HG02610 (cell line): ENCODE measurements around the gene TUBGCP2.

Experiments
- ATAC-seq: cut with Tn5 transposase; IDR thresholded peaks from one replicate; pipeline ENCODE4 v1.9.1; 2021; ENCODE audit warnings: mild to moderate bottlenecking, moderate library complexity; ENCODE audit not compliant: unreplicated experiment

Gene TUBGCP2

DNA sequence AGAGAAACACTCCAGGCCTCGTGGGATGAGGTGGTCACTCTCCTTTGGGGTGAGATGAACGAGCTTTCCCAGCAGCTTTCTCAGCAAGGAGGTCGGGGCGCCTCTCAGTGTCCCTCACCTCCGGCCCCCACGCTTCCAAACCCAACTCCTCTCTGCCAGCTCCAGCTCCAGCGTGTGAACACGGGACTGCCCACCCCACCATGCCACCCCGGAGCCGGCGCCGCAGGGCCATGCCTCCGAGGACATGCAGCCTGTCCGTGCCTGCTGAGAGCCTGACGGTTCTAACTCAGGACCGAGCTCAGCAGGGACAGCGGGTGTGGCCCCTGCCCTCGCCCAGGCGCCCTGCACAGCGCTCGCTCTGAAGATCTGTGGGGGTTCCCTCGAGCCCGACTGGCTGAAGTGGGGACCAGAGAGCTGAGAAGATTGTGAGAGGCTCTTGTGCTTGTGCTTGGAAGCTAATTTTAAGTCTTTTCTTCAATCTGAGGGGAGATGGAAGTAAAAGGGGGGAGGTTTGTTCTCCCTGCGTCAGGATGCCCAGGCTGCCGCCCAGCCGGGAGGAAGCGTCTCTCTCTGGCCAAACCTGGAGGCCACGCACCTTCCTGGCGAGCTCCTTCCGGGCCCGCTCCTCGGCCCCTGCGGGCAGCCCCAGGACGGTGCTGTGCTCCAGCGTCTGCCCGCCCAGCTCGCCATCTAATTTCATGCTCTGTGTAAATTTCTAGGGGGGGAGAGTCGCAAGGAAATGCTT lies 26.9 kb downstream of the TUBGCP2 start:
- ATAC-seq, result no peak

DNA sequence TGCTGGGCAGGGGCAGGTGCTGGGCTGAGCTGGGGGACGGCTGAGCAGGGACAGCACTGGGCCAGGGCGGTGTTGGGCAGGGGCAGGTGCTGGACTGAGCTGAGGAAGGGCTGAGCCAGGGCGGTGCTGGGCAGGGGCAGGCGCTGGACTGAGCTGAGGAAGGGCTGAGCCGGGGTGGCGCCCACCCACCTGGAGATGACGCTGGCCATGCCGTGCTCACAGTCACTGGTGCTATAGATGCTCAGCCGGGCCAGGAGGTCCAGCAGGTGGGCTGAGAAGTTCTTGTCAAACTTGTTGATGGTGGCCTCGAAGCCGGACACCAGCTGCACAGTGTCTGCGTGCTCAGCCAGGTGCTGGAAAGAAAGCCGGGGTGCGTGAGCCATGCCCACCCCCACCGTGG lies 27.6 kb downstream of the TUBGCP2 start:
- ATAC-seq, result no peak

DNA sequence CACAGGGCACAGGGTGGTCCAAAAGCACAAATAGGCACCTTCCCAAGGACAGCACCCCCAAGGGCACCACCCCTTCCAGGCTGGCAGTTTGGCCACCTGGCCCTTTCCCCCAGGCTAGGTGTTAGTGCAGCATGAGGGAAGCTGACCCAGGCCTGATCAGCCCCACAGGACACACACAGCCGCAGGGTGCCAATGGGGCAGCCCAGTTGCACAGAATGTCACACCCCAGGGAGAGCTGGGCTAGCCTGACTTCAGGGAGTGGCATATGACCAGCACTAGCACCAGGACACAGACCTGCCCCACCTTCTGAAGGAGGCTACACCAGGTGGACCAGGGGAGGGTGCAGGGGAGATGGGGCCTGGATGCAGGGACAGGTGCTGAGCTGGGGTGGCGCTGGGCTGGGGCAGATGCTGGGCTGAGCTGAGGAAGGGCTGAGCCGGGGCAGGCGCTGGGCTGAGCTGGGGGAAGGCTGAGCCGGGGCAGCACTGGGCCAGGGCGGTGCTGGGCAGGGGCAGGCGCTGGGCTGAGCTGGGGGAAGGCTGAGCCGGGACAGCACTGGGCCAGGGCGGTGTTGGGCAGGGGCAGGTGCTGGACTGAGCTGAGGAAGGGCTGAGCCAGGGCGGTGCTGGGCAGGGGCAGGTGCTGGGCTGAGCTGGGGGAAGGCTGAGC lies 28.1 kb downstream of the TUBGCP2 start:
- ATAC-seq, result no peak

DNA sequence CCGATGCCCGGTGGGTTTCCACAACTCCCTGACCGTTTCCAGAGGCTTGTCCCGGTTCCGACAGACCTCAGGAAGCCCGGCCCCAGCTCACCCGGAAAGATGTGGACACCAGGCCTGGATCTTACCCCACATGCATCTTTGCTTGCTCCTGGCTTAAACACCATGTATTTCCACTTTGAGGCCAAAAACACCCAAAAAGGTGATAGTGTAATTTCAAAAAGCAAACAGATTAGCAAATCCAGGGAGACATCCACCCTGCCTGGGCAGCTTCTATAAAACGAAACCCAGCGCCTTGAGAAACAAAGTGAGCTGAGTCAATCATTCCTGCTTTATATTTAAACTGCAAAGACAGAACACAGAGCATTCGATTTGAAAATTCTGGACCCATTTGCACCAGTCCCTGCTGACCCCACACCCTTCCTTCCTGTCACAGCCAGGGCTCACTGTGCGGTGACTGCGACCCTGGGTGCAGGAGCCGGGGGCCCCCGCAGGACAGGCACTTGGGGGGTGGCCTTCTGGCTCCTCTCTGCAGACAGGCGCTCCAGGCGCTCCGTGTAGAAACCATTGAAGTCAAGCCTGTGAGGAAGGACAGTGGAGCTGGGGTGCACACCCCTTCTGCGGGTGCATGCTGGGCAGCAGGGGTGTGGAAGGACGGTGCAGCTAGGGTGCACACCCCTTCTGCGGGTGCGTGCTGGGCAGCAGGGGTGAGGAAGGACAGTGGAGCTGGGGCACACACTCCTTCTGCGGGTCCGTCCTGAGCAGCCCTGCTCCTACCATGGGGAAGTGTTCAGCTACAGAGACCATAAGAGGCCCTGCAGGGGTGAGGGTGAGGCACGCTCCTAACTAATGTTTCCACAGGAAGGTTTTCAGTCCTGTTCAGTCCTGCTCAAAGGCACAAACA lies 29.1 kb downstream of the TUBGCP2 start:
- no peak for ATAC-seq

DNA sequence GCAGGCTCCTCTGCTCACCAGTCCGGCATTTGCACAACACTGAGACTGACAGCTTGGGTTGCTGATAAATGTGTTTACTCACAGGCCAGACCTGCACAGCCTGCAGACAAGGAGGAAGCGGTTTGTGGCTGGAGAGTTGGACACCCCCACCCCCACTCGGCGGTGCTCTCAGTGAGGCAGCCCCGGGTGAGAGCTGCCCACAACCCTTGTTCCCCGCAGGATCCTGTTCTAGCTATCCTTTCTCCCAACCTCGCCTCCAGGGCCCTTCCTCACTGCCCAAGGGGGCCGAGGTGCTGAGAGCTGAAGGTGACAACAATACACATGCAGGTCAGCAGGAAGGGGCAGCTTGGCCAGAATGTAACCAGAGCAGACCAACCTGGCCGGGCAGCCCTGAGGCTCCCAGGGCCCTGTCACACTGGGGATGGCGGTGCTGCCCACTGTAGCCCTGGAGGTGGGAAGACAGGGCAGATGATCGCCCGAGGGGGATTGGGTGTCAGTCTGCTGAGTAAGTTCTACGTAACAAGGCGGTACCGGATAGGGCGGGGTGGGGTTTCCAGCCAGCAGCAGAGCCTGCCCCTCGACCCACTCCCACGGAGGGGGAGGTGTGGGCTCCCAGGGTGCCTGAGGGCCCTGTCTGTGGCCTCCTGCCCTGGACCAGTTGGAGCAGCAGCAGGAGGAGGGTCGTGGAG lies 30.0 kb downstream of the TUBGCP2 start:
- ATAC-seq, result peak; percentile 37

DNA sequence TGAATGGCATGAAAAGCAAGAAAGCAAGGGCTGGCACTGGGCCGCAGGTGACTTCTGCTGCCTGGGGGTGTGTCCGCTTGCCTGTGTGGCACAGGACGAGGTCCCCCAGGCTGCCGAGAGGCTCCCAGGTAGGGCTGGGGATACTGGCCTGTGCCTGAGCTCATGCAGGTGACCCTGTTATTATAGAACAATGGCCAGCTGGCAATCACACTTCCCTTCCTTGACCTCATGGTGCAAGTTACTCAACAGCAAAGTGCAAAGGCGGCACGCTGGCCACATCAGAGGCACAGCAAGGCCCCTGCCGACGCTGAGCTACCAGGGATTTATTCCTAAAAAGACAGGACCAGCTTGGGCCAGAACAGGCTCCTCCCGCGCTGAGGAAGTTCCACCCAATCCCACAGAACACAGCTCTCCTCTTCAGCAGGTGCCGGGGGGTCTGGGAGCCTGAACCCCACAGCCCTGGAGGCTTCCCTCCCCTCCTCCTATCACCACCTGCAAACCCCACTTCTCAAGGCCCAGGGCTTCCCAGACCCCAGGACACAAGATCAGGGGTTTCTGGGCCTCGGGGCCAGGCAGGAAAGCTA lies 30.6 kb downstream of the TUBGCP2 start:
- ATAC-seq, result no peak

DNA sequence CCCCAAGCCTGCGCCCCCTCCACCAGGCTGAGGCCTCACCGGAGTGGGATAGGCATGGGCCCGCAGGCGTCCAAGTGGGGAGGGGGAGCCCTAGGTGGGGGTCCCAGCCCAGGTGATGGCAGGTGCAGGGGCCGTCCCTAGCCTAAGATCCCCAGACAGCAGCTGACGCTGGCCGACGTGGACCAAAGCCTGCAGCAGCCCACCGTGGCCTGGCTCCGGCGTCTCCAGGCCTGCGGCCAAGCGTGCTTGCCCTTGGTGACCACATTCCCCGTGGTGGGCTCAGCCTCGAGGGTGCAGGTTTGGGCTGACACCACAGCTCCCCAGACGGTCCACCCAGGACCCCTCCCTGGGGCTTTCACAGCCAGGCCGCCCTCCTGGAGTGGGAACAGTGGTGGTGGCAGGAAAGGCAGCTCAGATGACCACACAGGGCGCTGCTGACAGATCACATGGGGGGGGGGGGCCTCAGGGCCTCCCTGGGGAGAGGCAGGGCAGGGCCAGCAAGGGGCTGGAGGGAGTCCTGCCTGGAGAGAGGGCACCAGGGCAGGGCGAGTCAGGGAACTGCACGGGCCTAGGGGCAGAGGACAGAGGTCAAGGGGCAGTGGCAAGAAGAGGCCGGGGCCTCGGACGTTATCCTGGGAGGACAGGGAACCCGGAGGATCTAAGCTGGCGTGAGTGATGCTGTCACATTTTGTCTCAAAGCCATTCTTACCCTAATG lies 31.2 kb downstream of the TUBGCP2 start:
- ATAC-seq, result no peak

DNA sequence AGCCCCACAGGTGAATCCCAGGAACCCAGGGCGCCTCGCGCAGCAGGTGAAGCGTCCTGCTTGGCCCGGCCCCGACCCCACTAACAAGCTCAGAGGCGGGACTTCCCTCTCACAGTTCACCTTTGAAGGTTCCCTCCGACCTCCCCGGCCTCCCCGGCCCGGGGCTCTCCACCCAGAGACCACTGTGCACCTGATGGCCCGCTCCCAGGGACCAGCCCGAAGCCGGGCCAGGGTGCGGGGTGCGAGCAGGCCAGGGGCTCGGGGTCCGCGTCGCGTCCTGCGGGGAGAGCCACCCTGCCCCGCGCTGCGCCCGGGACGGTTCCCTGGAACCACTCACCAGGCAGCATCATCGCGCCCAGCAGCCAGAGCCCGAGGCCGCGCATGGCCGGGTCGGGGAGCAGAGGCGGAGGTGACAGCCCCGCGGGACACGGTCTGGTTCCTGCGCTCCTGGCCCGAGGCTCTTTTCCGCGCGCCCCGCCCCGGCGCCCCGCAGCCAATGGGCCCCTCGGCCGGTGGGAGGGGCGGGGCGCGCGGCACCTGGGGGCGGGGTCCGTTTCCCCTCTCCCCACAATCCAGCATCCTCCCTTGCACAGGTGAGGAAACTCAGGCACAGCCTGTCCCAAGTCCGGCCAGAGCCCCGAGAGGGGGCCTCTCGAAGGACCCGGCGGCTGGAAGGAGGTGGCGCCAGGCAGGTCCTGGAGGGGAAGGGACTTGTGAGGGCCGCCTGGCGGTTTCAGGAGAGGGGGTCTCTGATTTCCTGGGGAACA lies 32.1 kb downstream of the TUBGCP2 start, which contains the start of gene ADAM8:
Gene ADAM8, minus strand, starts transcription at position 434 of the 767 bp plus-strand sequence. Its CDS starts 51 bp downstream, at position 383.
- ATAC-seq, result peak; percentile 39

DNA sequence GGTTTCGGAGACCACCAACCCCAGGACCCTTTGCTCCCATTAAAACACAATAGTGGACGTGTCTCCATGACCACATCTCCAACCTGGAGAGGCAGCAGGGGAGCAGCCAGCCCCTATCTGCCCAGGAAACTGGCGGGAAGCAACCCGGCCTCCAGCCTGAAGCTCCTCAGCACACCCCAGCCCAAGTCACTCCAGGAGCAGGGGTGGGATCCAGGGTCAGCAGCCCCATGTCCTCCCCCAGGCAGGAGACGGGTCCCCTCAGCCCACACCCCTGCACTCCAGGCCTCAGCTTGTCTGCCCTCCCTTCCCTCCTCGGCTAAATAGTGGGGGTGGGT lies 32.6 kb downstream of the TUBGCP2 start:
- no peak for ATAC-seq

DNA sequence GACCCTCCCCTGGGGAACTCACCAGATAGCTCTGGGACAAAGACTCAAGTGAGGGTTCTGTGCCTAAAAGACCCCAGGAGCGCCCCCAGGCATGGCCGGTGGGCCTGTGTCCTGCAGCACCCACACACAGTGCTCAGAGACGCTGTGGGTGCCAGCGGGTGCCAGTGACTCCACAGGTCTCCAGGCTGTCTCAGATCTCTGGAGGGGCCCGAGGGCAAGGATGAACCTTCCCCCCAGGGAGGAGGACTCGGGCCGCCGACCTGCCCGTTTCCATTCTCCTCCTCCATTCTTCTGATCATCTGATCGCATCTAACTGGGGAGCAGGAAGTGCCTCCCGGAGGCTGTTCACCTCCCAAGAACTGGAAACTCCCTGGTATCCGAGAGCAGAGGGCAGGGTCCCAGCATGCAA lies 33.0 kb downstream of the TUBGCP2 start:
- peak; percentile 21 for ATAC-seq

DNA sequence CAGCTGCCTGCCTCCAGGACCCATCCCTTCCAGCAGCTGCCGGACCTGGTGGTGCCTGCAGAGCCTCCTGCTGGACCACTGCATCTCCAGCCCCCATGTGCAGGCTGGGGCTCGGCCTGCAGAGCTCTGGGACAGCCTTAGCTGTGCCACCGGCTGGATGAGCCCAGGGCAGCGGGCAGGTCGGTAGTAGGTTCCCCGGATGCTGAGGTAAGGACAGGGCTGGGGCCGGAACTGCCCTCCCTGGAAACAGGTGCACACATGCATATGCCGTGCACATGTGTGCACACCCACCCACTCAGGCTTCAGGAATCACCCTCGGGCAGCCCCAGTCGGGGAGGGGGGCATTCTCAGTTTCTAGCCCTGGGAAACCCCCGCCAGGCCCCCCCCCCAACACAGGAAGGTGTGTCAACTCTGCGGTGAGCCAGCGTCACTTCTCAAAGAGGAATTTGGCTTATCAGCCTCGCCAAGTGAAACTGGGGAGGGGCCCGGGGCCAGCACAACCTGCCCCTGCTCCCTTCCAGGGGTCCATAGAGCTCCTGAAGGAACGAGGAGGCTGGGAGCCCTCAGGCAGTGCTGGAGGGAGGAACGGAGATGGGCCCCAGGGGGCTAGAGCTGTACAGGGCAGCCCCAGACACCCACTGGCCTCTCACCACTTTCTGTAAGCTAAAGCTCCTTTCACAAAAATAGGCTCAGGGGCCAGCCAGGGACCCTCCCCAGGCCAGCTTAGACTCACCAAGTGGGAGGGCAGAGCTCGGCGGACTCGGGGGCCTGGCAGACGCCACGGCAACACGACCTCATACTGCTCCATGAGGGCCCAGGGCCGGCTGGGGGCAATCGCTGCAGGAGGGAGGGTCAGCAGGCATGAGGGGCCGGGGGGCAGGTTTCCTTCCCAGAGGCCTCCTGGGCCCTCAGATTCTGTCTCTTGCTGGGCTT lies 33.7 kb downstream of the TUBGCP2 start:
- peak; percentile 49 for ATAC-seq

DNA sequence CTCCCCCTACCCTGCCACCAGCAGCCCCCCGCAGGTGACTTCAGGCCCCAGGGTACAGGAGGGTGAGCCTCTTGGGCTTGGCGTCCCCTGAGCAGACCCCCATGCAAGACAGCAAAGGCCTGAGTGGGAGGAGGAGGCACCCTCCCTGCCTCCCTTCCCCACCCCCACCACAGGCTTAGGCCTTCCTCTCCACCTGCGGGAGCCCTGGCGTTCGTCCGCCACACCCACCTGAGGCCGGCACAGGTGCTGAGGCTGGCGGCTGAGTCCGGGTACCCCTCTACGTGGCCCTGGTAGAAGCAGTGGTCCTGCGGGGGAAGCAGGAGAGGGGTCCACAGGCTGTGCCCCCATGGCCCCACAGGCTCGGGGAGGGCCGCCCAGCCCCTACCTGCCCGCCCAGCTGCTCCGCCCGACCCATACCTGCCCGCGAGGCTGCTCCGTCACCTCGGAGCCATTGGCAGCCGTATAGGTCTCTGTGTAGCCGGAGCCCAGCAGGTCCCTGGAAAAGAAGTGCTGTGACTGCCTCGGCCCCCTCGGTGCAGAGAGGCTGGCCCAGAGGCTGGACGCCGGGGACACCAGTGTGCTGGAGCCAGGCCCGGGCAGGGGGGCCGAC lies 35.0 kb downstream of the TUBGCP2 start:
- ATAC-seq, result no peak

DNA sequence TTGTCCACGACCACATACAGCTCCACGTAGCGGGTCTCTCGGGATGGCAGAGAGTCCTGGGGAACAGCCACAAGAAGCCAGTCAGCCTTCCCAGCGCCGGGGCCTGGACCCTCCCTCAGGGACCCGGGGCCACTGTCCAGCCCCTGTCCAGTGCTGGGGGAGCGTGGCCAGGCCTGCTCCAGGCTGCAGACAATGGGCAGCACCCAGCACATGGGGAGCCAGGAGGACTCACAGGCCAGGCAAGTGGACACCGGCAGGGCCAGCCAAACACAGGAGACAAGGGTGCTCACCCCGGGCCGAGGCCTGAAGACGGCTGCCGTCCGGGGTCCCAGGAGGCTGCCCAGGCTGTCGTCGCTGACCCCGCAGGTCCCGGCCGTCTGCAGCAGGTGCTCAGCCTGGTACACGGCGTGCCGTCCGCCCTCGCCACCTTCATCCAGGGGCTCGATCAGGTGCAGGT lies 35.7 kb downstream of the TUBGCP2 start:
- no peak for ATAC-seq

DNA sequence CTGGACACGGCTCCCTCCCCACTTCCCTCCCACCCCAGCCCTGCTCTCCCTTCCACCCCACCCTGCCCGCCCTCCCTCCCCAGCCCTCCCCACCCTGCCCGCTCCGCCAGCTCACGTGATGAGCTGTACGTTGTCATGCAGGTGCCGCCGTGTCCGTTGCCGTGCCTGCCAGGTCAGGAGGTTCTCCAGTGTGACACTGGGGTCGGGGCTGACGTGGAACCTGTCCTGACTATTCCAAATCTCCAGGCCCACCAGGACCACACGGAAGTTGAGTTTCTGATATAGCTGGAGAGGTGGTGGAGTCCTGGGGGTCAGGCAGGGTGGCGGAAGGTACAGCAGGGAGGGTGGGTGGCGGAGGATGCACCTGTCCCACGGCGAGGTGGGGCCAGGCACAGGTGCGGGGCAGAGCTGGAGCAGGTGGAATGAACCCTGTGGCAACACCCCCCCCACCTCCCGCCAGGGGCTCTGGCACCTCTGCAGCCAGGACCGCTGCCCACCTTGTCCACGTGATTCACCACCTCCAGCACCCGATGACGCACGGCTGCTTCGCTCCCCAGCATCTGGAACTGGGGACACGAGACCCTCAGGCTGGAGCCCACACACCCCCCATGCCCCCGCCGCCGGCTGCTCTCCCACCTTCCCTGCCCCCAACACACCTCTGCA lies 36.2 kb downstream of the TUBGCP2 start:
- ATAC-seq, result no peak

DNA sequence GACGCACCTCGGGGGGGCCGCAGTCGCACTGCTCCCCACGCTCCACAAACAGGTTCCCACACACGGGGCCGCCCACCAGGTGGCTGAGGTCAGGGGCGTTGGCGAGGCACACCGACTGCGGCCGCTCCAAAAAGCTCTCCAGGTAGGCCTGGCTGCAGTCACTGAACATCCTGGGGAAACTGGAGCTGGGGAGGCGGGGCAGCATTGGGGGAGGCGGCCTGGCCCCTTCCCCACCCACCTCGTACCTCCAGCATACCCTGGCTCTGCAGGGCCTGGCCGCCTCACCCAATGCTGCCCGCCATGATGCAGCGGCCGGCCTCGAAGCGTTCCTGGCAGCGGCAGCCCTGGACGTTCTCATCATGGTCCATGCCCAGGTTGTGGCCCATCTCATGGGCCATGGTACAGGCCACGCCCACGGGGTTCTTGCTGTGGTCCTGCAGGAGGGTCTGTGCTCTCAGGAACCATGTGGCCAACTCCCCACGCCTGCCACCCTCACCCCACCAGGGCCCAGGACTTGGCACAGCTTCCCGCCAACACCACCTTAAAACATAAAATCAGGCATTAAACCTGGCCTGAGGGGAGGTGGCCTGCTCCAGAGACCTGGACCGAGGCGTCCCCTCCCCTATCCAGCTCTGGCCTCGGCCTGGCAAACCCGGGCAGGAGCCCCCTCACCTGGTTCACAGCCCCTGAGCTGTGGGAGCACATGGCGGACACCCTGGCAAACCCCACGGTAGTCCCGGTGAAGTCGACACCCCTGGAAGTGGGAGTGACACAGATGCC lies 37.0 kb downstream of the TUBGCP2 start:
- ATAC-seq, result no peak

DNA sequence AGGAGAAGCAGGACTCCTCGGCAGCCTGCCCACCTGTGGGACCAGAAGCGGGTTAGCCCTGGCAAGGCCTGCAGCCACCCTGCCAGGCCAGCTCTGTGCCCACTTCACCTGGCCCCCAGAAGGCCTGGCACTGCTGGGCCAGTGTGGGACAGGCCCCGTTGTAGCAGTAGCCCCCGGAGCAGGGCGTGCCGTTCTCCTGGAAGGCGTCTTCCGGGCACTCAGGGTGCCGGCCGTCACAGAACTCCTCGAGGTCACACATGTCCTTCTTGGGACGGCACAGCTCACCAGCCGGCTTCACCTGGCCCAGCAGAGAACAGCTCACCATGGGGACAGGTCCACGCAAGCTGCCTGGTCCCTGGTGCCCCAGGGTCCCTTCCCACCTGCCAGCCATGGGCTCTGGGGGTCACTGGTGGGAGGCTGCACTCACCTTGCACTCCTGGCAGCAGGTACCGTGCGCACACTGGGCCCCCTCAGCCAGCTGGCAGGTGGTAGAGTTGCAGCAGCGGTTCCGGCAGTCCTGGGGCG lies 37.8 kb downstream of the TUBGCP2 start:
- no peak for ATAC-seq
